ENCODE data around the gene AHI1. TPM values are rescaled to one million over a fixed set of nuclear protein-coding genes. Genes with fewer than 3 reads are reported as not detected.

The AHI1 gene
- total RNA-seq, 1 donor from 2014 or later: 14.2 TPM

- H3K79me2 ChIP-seq (ENCODE audit: insufficient read depth, low read length): no peaks in the 10 kb centered on the region
- TF ChIP-seq, protein P1, sequence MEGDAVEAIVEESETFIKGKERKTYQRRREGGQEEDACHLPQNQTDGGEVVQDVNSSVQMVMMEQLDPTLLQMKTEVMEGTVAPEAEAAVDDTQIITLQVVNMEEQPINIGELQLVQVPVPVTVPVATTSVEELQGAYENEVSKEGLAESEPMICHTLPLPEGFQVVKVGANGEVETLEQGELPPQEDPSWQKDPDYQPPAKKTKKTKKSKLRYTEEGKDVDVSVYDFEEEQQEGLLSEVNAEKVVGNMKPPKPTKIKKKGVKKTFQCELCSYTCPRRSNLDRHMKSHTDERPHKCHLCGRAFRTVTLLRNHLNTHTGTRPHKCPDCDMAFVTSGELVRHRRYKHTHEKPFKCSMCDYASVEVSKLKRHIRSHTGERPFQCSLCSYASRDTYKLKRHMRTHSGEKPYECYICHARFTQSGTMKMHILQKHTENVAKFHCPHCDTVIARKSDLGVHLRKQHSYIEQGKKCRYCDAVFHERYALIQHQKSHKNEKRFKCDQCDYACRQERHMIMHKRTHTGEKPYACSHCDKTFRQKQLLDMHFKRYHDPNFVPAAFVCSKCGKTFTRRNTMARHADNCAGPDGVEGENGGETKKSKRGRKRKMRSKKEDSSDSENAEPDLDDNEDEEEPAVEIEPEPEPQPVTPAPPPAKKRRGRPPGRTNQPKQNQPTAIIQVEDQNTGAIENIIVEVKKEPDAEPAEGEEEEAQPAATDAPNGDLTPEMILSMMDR (IDR thresholded peaks at IDR 0.05; ENCODE audit: insufficient read depth, low read depth, low read length): no peak
- no peak for TF ChIP-seq EZH2 (IDR thresholded peaks at IDR 0.05; ENCODE audit: insufficient read depth, low read length)
- peaks cover 19% of the 10 kb centered on the region for H3K4me1 ChIP-seq (ENCODE audit: insufficient read depth, low read length)
- FAIRE-seq: no peak
- Mint-ChIP-seq H3K27ac (ENCODE audit: unreplicated experiment) (no peak overlapping the region), H3K27me3 (ENCODE audit: low read depth, unreplicated experiment) (peaks cover 3% of the 10 kb centered on the region), H3K9me3 (ENCODE audit: unreplicated experiment) (no peaks in the 10 kb centered on the region), H3K36me3 (ENCODE audit: low read depth, unreplicated experiment) (no peaks in the 10 kb centered on the region), H3K4me3 (ENCODE audit: unreplicated experiment) (no peak overlapping the region), H3K4me1 (ENCODE audit: low read depth, unreplicated experiment) (peaks cover 17% of the 10 kb centered on the region)
- DNase-seq (ENCODE audit: low read depth): no peak
- H4K20me1 ChIP-seq (ENCODE audit: insufficient read depth, low read length): no peaks in the 10 kb centered on the region
- H3K9me3 ChIP-seq (ENCODE audit: insufficient read depth, low read depth, low read length): no peaks in the 10 kb centered on the region
- no peak overlapping the region for H3K4me3 ChIP-seq (ENCODE audit: insufficient read depth, low read depth, low read length)
- H3K36me3 ChIP-seq (ENCODE audit: insufficient read depth, low read length): no peaks in the 10 kb centered on the region
- no peak overlapping the region for H3K4me2 ChIP-seq (ENCODE audit: low read length)
- no peaks in the 10 kb centered on the region for H3K27me3 ChIP-seq (ENCODE audit: insufficient read depth, low read length)
- no peak overlapping the region for H2AFZ ChIP-seq (ENCODE audit: low read depth, low read length)
- H3K27ac ChIP-seq (ENCODE audit: low read depth, low read length): no peak overlapping the region
- no peak overlapping the region for H3K9ac ChIP-seq (ENCODE audit: low read length)
Observed at GRCh38 chr6:135531954-135532490, 34.5 kb upstream of the AHI1 start.

- Histone ChIP-seq H3K4me1 (ENCODE audit: insufficient read depth, low read length) (peaks cover 5% of the 10 kb centered on the region), H3K79me2 (ENCODE audit: insufficient read depth, low read length) (no peaks in the 10 kb centered on the region), H3K9me3 (ENCODE audit: insufficient read depth, low read depth, low read length) (no peaks in the 10 kb centered on the region), H3K9ac (ENCODE audit: low read length) (no peak overlapping the region), H3K27me3 (ENCODE audit: insufficient read depth, low read length) (no peaks in the 10 kb centered on the region), H4K20me1 (ENCODE audit: insufficient read depth, low read length) (no peaks in the 10 kb centered on the region), H3K27ac (ENCODE audit: low read depth, low read length) (no peak overlapping the region), H3K36me3 (ENCODE audit: insufficient read depth, low read length) (no peaks in the 10 kb centered on the region), H3K4me2 (ENCODE audit: low read length) (no peak overlapping the region), H3K4me3 (ENCODE audit: insufficient read depth, low read depth, low read length) (no peak overlapping the region), H2AFZ (ENCODE audit: low read depth, low read length) (no peak overlapping the region)
- H3K9me3 Mint-ChIP-seq (ENCODE audit: unreplicated experiment): no peaks in the 10 kb centered on the region
- no peak for TF ChIP-seq EZH2 (IDR thresholded peaks at IDR 0.05; ENCODE audit: insufficient read depth, low read length)
- TF ChIP-seq, protein P1 (IDR thresholded peaks at IDR 0.05; ENCODE audit: insufficient read depth, low read depth, low read length): no peak
- H3K4me1 Mint-ChIP-seq (ENCODE audit: low read depth, unreplicated experiment): peaks cover 4% of the 10 kb centered on the region
- H3K36me3 Mint-ChIP-seq (ENCODE audit: low read depth, unreplicated experiment): no peaks in the 10 kb centered on the region
- no peak for DNase-seq (ENCODE audit: low read depth)
- H3K27me3 Mint-ChIP-seq (ENCODE audit: low read depth, unreplicated experiment): peaks cover 3% of the 10 kb centered on the region
- H3K27ac Mint-ChIP-seq (ENCODE audit: unreplicated experiment): no peak overlapping the region
- no peak overlapping the region for H3K4me3 Mint-ChIP-seq (ENCODE audit: unreplicated experiment)
- FAIRE-seq: no peak
Observed at GRCh38 chr6:135530113-135530512, 32.6 kb upstream of the AHI1 start.

GRCh38 chr6:135527960-135528249 lies 30.4 kb upstream of the AHI1 start:
- Histone ChIP-seq H3K36me3 (ENCODE audit: insufficient read depth, low read length) (no peaks in the 10 kb centered on the region), H4K20me1 (ENCODE audit: insufficient read depth, low read length) (no peaks in the 10 kb centered on the region), H3K9ac (ENCODE audit: low read length) (no peak overlapping the region), H3K4me3 (ENCODE audit: insufficient read depth, low read depth, low read length) (no peak overlapping the region), H3K4me1 (ENCODE audit: insufficient read depth, low read length) (no peaks in the 10 kb centered on the region), H3K4me2 (ENCODE audit: low read length) (no peak overlapping the region), H2AFZ (ENCODE audit: low read depth, low read length) (no peak overlapping the region), H3K27ac (ENCODE audit: low read depth, low read length) (no peak overlapping the region), H3K27me3 (ENCODE audit: insufficient read depth, low read length) (no peaks in the 10 kb centered on the region), H3K79me2 (ENCODE audit: insufficient read depth, low read length) (no peaks in the 10 kb centered on the region), H3K9me3 (ENCODE audit: insufficient read depth, low read depth, low read length) (no peaks in the 10 kb centered on the region)
- peaks cover 2% of the 10 kb centered on the region for H3K27me3 Mint-ChIP-seq (ENCODE audit: low read depth, unreplicated experiment)
- TF ChIP-seq EZH2 (IDR thresholded peaks at IDR 0.05; ENCODE audit: insufficient read depth, low read length): no peak
- TF ChIP-seq, protein P1 (IDR thresholded peaks at IDR 0.05; ENCODE audit: insufficient read depth, low read depth, low read length): no peak
- no peak for DNase-seq (ENCODE audit: low read depth)
- H3K27ac Mint-ChIP-seq (ENCODE audit: unreplicated experiment): no peak overlapping the region
- no peaks in the 10 kb centered on the region for H3K36me3 Mint-ChIP-seq (ENCODE audit: low read depth, unreplicated experiment)
- no peak overlapping the region for H3K4me3 Mint-ChIP-seq (ENCODE audit: unreplicated experiment)
- no peaks in the 10 kb centered on the region for H3K9me3 Mint-ChIP-seq (ENCODE audit: unreplicated experiment)
- FAIRE-seq: no peak
- H3K4me1 Mint-ChIP-seq (ENCODE audit: low read depth, unreplicated experiment): no peaks in the 10 kb centered on the region

Data from astrocyte (in vitro differentiated cells and primary cell).